ENCODE results near the gene IL11RA.

IL11RA gene

DNA sequence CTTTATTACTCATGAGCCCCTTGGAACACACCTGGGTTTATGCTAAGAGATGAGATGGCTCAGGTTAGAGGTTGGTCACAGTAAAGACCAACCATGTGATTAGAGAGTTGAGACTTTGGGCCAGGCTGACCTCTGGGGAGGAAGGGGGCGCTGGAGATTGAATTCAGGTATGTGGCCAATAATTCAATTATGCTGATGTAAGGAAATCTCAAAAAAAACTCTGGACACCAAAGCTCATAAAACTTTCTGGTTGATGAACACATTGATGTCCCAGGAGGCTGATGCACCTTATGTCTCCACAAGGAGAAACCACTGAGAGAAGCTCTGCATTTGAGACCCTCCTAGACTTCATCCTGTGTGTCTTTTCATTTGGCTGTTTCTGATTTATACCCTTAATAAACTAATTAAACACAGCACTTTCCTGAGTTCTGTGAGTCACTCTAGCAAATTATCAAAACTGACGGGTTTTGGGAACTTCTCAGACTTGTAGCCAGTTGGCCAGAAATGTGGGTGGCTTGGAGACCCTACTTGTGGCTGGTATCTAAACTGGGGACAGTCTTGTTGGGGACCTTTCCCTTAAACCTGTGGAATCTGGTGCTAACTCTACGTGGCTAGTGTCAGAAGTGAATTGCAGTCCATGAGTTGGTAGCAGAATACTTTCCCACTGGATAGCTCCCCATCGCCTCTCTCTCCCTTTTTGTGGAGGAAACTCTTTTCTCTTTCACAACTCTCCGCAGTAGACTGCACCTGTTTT, 18.0 kb downstream of the IL11RA start:
- H3K9ac ChIP-seq (ENCODE audit: low read length), result no peak overlapping the region

DNA sequence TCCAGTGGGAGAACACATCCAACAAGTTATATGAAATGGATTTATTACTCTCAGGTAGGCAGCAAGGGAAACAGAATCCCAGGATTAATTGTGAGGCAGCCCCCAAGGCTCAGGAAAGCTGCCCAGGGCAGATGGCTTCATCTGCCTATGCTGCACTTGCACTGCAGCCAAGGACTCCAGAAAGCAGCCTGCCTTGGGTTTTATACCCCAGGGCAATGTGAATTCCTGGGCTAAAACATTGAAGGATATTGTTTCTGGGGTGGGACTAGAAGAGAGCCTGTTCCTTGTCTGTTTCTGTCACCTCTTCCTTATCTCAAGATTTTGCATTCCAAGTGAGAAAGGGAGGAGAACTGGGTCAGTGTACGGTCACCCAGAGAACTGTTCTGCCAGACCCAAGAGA, 19.3 kb downstream of the IL11RA start:
- TF ChIP-seq, protein P1, sequence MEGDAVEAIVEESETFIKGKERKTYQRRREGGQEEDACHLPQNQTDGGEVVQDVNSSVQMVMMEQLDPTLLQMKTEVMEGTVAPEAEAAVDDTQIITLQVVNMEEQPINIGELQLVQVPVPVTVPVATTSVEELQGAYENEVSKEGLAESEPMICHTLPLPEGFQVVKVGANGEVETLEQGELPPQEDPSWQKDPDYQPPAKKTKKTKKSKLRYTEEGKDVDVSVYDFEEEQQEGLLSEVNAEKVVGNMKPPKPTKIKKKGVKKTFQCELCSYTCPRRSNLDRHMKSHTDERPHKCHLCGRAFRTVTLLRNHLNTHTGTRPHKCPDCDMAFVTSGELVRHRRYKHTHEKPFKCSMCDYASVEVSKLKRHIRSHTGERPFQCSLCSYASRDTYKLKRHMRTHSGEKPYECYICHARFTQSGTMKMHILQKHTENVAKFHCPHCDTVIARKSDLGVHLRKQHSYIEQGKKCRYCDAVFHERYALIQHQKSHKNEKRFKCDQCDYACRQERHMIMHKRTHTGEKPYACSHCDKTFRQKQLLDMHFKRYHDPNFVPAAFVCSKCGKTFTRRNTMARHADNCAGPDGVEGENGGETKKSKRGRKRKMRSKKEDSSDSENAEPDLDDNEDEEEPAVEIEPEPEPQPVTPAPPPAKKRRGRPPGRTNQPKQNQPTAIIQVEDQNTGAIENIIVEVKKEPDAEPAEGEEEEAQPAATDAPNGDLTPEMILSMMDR (IDR thresholded peaks at IDR 0.05; ENCODE audit: insufficient read depth, low read length, poor library complexity, severe bottlenecking), result no peak
- TF ChIP-seq EZH2phosphoT487 (conservative IDR thresholded peaks at IDR 0.05; ENCODE audit: low read length), result no peak
- peaks cover 1% of the 10 kb centered on the region for H3F3A ChIP-seq (ENCODE audit: insufficient read depth)

More for the DNA sequence above, 18.0 kb downstream of the IL11RA start:
- no peak overlapping the region for H2AFZ ChIP-seq (ENCODE audit: low read depth, low read length, severe bottlenecking)
- H3K9me2 ChIP-seq (replicated peaks; ENCODE audit: insufficient read depth, low read length), result no peaks in the 10 kb centered on the region
- no peaks in the 10 kb centered on the region for H3K27me3 ChIP-seq (ENCODE audit: low read length)
- no peak overlapping the region for H3K4me2 ChIP-seq (ENCODE audit: low read depth, low read length, poor library complexity, severe bottlenecking)
- TF ChIP-seq EZH2phosphoT487 (conservative IDR thresholded peaks at IDR 0.05; ENCODE audit: low read length), result no peak
- TF ChIP-seq, protein P1 (IDR thresholded peaks at IDR 0.05; ENCODE audit: insufficient read depth, low read length, poor library complexity, severe bottlenecking), result no peak
- no peaks in the 10 kb centered on the region for H3K36me3 ChIP-seq (ENCODE audit: low read length)
- peaks cover 10% of the 10 kb centered on the region for H3F3A ChIP-seq (ENCODE audit: insufficient read depth)
- H3K27ac ChIP-seq (ENCODE audit: low read depth, low read length), result no peak overlapping the region
- no peaks in the 10 kb centered on the region for H3K79me2 ChIP-seq (ENCODE audit: insufficient read depth, low read length)
- no peaks in the 10 kb centered on the region for H4K20me1 ChIP-seq (ENCODE audit: low read depth, low read length)
- H3K9me3 ChIP-seq (ENCODE audit: insufficient read depth, low read length), result no peaks in the 10 kb centered on the region
- no peak overlapping the region for H3K4me3 ChIP-seq (ENCODE audit: insufficient read depth, low read length, poor library complexity, severe bottlenecking)

DNA sequence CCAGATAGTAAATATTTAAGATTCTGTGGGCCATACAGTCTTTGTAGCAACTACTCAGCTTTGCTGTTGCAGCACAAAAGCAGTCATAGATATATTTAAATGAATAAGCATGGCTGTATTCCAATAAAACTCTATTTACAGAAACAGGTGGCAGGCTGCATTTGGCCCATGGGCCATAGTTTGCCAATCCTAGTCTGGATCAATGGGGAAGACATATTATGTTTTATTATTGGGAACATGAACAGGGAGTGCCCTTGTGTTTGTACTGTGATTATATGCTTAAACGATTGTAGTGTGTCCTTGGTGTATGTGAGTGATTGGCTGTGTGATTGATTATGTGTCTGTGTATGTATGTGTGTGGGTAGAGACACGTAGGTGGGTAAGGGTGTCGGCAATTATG, 22.5 kb downstream of the IL11RA start:
- Histone ChIP-seq H3K4me3 (ENCODE audit: insufficient read depth, low read length, poor library complexity, severe bottlenecking) (no peak overlapping the region), H2AFZ (ENCODE audit: low read depth, low read length, severe bottlenecking) (no peak overlapping the region), H3K79me2 (ENCODE audit: insufficient read depth, low read length) (no peaks in the 10 kb centered on the region), H3K36me3 (ENCODE audit: low read length) (no peaks in the 10 kb centered on the region), H3K9me3 (ENCODE audit: insufficient read depth, low read length) (no peaks in the 10 kb centered on the region), H4K20me1 (ENCODE audit: low read depth, low read length) (no peaks in the 10 kb centered on the region), H3F3A (ENCODE audit: insufficient read depth) (no peaks in the 10 kb centered on the region), H3K27me3 (ENCODE audit: low read length) (no peaks in the 10 kb centered on the region), H3K27ac (ENCODE audit: low read depth, low read length) (no peak overlapping the region), H3K9me2 (replicated peaks; ENCODE audit: insufficient read depth, low read length) (no peaks in the 10 kb centered on the region), H3K9ac (ENCODE audit: low read length) (no peak overlapping the region), H3K4me2 (ENCODE audit: low read depth, low read length, poor library complexity, severe bottlenecking) (no peak overlapping the region)
- no peak for TF ChIP-seq EZH2phosphoT487 (conservative IDR thresholded peaks at IDR 0.05; ENCODE audit: low read length)
- TF ChIP-seq, protein P1 (IDR thresholded peaks at IDR 0.05; ENCODE audit: insufficient read depth, low read length, poor library complexity, severe bottlenecking), result no peak

More for the DNA sequence above, 19.3 kb downstream of the IL11RA start:
- H3K36me3 ChIP-seq (ENCODE audit: low read length), result no peaks in the 10 kb centered on the region
- H2AFZ ChIP-seq (ENCODE audit: low read depth, low read length, severe bottlenecking), result no peak overlapping the region
- no peak overlapping the region for H3K27ac ChIP-seq (ENCODE audit: low read depth, low read length)
- no peaks in the 10 kb centered on the region for H3K9me3 ChIP-seq (ENCODE audit: insufficient read depth, low read length)
- no peaks in the 10 kb centered on the region for H3K79me2 ChIP-seq (ENCODE audit: insufficient read depth, low read length)
- no peaks in the 10 kb centered on the region for H3K9me2 ChIP-seq (replicated peaks; ENCODE audit: insufficient read depth, low read length)
- no peaks in the 10 kb centered on the region for H3K27me3 ChIP-seq (ENCODE audit: low read length)
- no peak overlapping the region for H3K9ac ChIP-seq (ENCODE audit: low read length)
- no peak overlapping the region for H3K4me2 ChIP-seq (ENCODE audit: low read depth, low read length, poor library complexity, severe bottlenecking)
- H3K4me3 ChIP-seq (ENCODE audit: insufficient read depth, low read length, poor library complexity, severe bottlenecking), result no peak overlapping the region
- no peaks in the 10 kb centered on the region for H4K20me1 ChIP-seq (ENCODE audit: low read depth, low read length)
